B cell (primary cell): ENCODE results near the gene OGG1. TPM values are rescaled to one million over a fixed set of nuclear protein-coding genes. Genes with fewer than 3 reads are reported as not detected.

Experiments
- ATAC-seq: fragments of 200-7000 bp; cut with Tn5 transposase; one replicate; pipeline ENCODE4 v1.10.0; 2021; ENCODE audit warnings: low read depth, mild to moderate bottlenecking, moderate number of reproducible peaks, moderate library complexity
- CTCF ChIA-PET: fragments of 350-600 bp; sonication (Branson Sonifier 250); formaldehyde crosslinking; loops from one replicate; lab custom pipeline; 2021; ENCODE audit warnings: antibody characterized with exemption, inconsistent platforms; lab: Charles Lee
- POLR2A ChIA-PET: fragments of 350-600 bp; sonication (Branson Sonifier 250); formaldehyde crosslinking; loops from one replicate; lab custom pipeline; 2021; ENCODE audit warnings: antibody characterized with exemption; lab: Charles Lee
- DNase-seq: peaks from one replicate; pipeline ENCODE4 v3.0.0; 2013
- H2AFZ ChIP-seq: 2 replicates; pipeline ENCODE4 v1.6.1; 2012; ENCODE audit warnings: mild to moderate bottlenecking, low read depth, low read length; ENCODE audit not compliant: insufficient read depth, poor library complexity, severe bottlenecking
- H3K27ac ChIP-seq, 2 donors: 1 replicate in 1 of 2; 2 replicates in 1 of 2; pipeline ENCODE4 v1.5.1; 2012 to 2013; ENCODE audit warnings: low read length in 2 of 2, mild to moderate bottlenecking in 2 of 2, moderate library complexity in 1 of 2
- H3K27me3 ChIP-seq, 4 experiments: fragments of 200-600 bp in 1 of 4; sonication (generic) in 1 of 4; replicated peaks in 1 of 4; 1 replicate in 2 of 4; 2 replicates in 2 of 4; pipeline versions ENCODE4 v1.6.1 to v1.7.0; 2013 to 2016; ENCODE audit warnings: low read length in 3 of 4, mild to moderate bottlenecking in 2 of 4, mixed read lengths in 1 of 4, moderate library complexity in 1 of 4; ENCODE audit not compliant: insufficient read depth in 4 of 4, control insufficient read depth in 3 of 4; ENCODE audit errors: control extremely low read depth in 1 of 4
- H3K36me3 ChIP-seq, 2 experiments: replicated peaks in 1 of 2; 1 replicate in 1 of 2; 2 replicates in 1 of 2; pipeline versions ENCODE4 v1.6.1 to v1.7.1; 2013; ENCODE audit warnings: low read length in 1 of 2; ENCODE audit not compliant: insufficient read depth in 2 of 2, control insufficient read depth in 1 of 2; ENCODE audit errors: control extremely low read depth in 1 of 2, extremely low read depth in 1 of 2
- H3K4me1 ChIP-seq, 2 donors: fragments of 200-600 bp in 1 of 2; sonication (generic) in 1 of 2; 1 replicate in 1 of 2; 2 replicates in 1 of 2; pipeline versions ENCODE4 v1.5.1 to v1.6.1; 2013 to 2017; ENCODE audit warnings: low read length in 2 of 2; ENCODE audit not compliant: control insufficient read depth in 2 of 2, insufficient read depth in 2 of 2
- H3K4me2 ChIP-seq: replicated peaks from 2 replicates; pipeline ENCODE3; 2012; ENCODE audit warnings: mild to moderate bottlenecking, low read depth, low read length; ENCODE audit not compliant: poor library complexity, severe bottlenecking
- H3K4me3 ChIP-seq, 5 experiments: fragments of 200-600 bp in 1 of 5; sonication (generic) in 1 of 5; 1 replicate in 3 of 5; 2 replicates in 2 of 5; pipeline versions ENCODE4 v1.5.1 to v1.7.0; 2011 to 2016; ENCODE audit warnings: low read length in 4 of 5, mild to moderate bottlenecking in 4 of 5, low read depth in 2 of 5, control low read depth in 1 of 5, moderate library complexity in 1 of 5; ENCODE audit not compliant: insufficient read depth in 1 of 5; ENCODE audit errors: control extremely low read depth in 1 of 5, extremely low read depth in 1 of 5
- H3K79me2 ChIP-seq: fragments of 200-600 bp; sonication (generic); one replicate; pipeline ENCODE4 v1.6.0; 2016; ENCODE audit warnings: low read length; ENCODE audit not compliant: control insufficient read depth, insufficient read depth
- H3K9ac ChIP-seq: fragments of 200-600 bp; sonication (generic); 2 replicates; pipeline ENCODE4 v1.6.1; 2017; ENCODE audit warnings: mild to moderate bottlenecking, low read length, moderate library complexity
- H3K9me3 ChIP-seq, 3 donors: one replicate each; pipeline versions ENCODE4 v1.6.1 to v1.7.1; 2013; ENCODE audit warnings: low read length in 2 of 3; ENCODE audit not compliant: control insufficient read depth in 2 of 3, insufficient read depth in 1 of 3; ENCODE audit errors: control extremely low read depth in 1 of 3
- H4K20me1 ChIP-seq: 2 replicates; pipeline ENCODE4 v1.6.0; 2012; ENCODE audit warnings: mild to moderate bottlenecking, low read length; ENCODE audit not compliant: insufficient read depth, control insufficient read depth, poor library complexity, severe bottlenecking
- H3K27ac Mint-ChIP-seq: one replicate; pipeline ENCODE4 v1.8.0; 2021; ENCODE audit warnings: mixed read lengths
- H3K27me3 Mint-ChIP-seq: one replicate; pipeline ENCODE4 v1.8.0; 2021; ENCODE audit warnings: mixed read lengths
- H3K4me1 Mint-ChIP-seq: one replicate; pipeline ENCODE4 v1.8.0; 2021; ENCODE audit warnings: mixed read lengths
- H3K4me3 Mint-ChIP-seq: one replicate; pipeline ENCODE4 v1.8.0; 2021; ENCODE audit warnings: mixed read lengths
- H3K9me3 Mint-ChIP-seq: one replicate; pipeline ENCODE4 v1.8.0; 2022; ENCODE audit warnings: mixed read lengths; ENCODE audit not compliant: insufficient read depth
- CTCF ChIP-seq: fragments of 200-600 bp; IDR thresholded peaks from one replicate; pipeline ENCODE4 v1.8.0; 2022; ENCODE audit warnings: antibody characterized with exemption, mild to moderate bottlenecking
- EZH2 ChIP-seq: IDR thresholded peaks from 2 replicates; pipeline ENCODE4 v1.6.1; 2012; ENCODE audit warnings: borderline replicate concordance, low read depth, mild to moderate bottlenecking, moderate library complexity, low read length; ENCODE audit not compliant: insufficient read depth, poor library complexity, severe bottlenecking
- WGBS: methylation state at CpG from one replicate; pipeline ENCODE4 v1.1.5; 2013; ENCODE audit warnings: missing lambda C conversion rate; ENCODE audit not compliant: insufficient coverage; 5-methylcytosine and 5-hydroxymethylcytosine counted together
- intact Hi-C: fragments of 100-400 bp; cut with micrococcal nuclease; formaldehyde crosslinking; loops from one replicate; pipeline ENCODE4 v1.10.0; 2022
- polyA plus RNA-seq: library from polyadenylated mRNA; depleted of rRNA; stranded (reverse); fragments of >200 nt; gene quantifications from 2 replicates; pipeline ENCODE4 v1.2.3, GENCODE V29; 2012
- total RNA-seq, 2 donors: library from RNA; stranded (reverse); fragments of 120-200 nt in 1 of 2; gene quantifications; 1 replicate in 1 of 2; 2 replicates in 1 of 2; pipeline versions ENCODE4 v1.2.3 to v1.2.4, GENCODE V29; 2013 to 2022

OGG1 gene
- total and polyA plus RNA-seq, 2 donors (not counting 1 experiment from before 2014, with no cell fraction given), result 45.6 to 81.6 TPM

- no peaks in the 10 kb centered on the region for H3K9me3 Mint-ChIP-seq
- Histone ChIP-seq H2AFZ (no peak overlapping the region), H3K27ac (peak overlapping the region; percentile 56 to 82), H3K4me2 (peak overlapping the region; percentile 59), H3K27me3 (no peaks in the 10 kb centered on the region), H3K4me1 (peaks cover 51 to 59% of the 10 kb centered on the region in 2 donors), H3K9me3 (no peaks in the 10 kb centered on the region), H3K4me3 (no peak overlapping the region), H3K36me3 (peaks cover 0 to 17% of the 10 kb centered on the region in 2 experiments), H3K9ac (no peak overlapping the region), H3K79me2 (peaks cover 3% of the 10 kb centered on the region), H4K20me1 (no peaks in the 10 kb centered on the region)
- ChIA-PET POLR2A (interaction anchor here (2.0 kb wide), 1 partner anchor 14 kb away, joined by 8 read pairs; the partner anchor contains the start of genes ARPC4 and TADA3), CTCF (interaction anchor here (4.6 kb wide), 1 partner anchor 29 kb away, joined by 25 read pairs; the partner anchor contains the start of gene OGG1)
- peak overlapping the region; percentile 40 for H3K4me3 Mint-ChIP-seq
- H3K4me1 Mint-ChIP-seq, result peaks cover 59% of the 10 kb centered on the region
- no peaks in the 10 kb centered on the region for H3K27me3 Mint-ChIP-seq
- H3K27ac Mint-ChIP-seq, result peak overlapping the region; percentile 78
- intact Hi-C loops, result loop anchor here (1.0 kb wide), 1 partner anchor 48 kb away; the partner anchor contains the start of gene BRPF1
- TF ChIP-seq CTCF (no peak), EZH2 (no peak)
- DNase-seq (no peak), ATAC-seq (no peak)
- 20% methylated on average over 2 of the region's 6 CpGs for WGBS
Observed at GRCh38 chr3:9779075-9779593, 29.4 kb downstream of the OGG1 start.
